ENCODE results near the gene GLRA1.

GLRA1 gene

GRCh38 chr5:151921916-151922315 lies 2.7 kb downstream of the GLRA1 start:
- Histone ChIP-seq H3K4me3 (ENCODE audit: low read length in 2 of 2) (no peak overlapping the region), H3K27ac (ENCODE audit: low read length) (no peak overlapping the region), H3K36me3 (ENCODE audit: control insufficient read depth in 2 of 2, insufficient read depth in 2 of 2, low read length in 2 of 2) (no peaks in the 10 kb centered on the region), H3K9me3 (ENCODE audit: control insufficient read depth in 2 of 2, low read length in 2 of 2) (peaks cover 0 to 2% of the 10 kb centered on the region in 2 donors), H3K27me3 (ENCODE audit: control insufficient read depth in 1 of 2, insufficient read depth in 2 of 2, low read length in 2 of 2) (peaks cover 4 to 19% of the 10 kb centered on the region in 2 donors), H3K9ac (ENCODE audit: low read length in 2 of 2) (no peak overlapping the region), H3K4me1 (ENCODE audit: control insufficient read depth, insufficient read depth, low read length) (no peaks in the 10 kb centered on the region)

DNA sequence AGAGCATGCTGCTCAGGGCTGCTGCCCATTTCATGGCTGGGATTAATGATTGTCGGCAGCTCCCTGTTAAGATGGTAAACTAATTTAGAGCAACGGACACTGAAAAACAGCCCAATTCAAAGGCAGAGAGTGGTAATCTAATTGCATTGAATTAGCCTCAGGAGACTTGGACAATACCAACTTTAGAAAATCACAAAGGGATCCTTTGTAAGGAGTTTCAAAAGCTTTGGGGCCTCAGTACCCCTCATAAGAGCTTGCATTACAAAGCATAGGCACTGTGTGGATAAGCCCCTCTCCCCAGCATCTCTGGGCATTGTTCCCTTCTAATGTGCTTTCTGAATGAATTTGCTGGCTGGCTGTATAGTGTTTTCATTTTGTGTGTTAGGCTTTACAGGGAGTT lies 6.7 kb downstream of the GLRA1 start:
- Histone ChIP-seq H3K4me3 (ENCODE audit: low read length in 2 of 2) (no peak overlapping the region), H3K4me1 (ENCODE audit: control insufficient read depth, insufficient read depth, low read length) (no peaks in the 10 kb centered on the region), H3K9ac (ENCODE audit: low read length in 2 of 2) (no peak overlapping the region), H3K27ac (ENCODE audit: low read length) (no peak overlapping the region), H3K9me3 (ENCODE audit: control insufficient read depth in 2 of 2, low read length in 2 of 2) (no peaks in the 10 kb centered on the region), H3K27me3 (ENCODE audit: control insufficient read depth in 1 of 2, insufficient read depth in 2 of 2, low read length in 2 of 2) (peaks cover 0 to 3% of the 10 kb centered on the region in 2 donors), H3K36me3 (ENCODE audit: control insufficient read depth in 2 of 2, insufficient read depth in 2 of 2, low read length in 2 of 2) (no peaks in the 10 kb centered on the region)

- no peaks in the 10 kb centered on the region for H3K27me3 ChIP-seq (ENCODE audit: control insufficient read depth in 1 of 2, insufficient read depth in 2 of 2, low read length in 2 of 2)
- no peak overlapping the region for H3K4me3 ChIP-seq (ENCODE audit: low read length in 2 of 2)
Observed at GRCh38 chr5:151913425-151913824, 11.2 kb downstream of the GLRA1 start.

GRCh38 chr5:151912360-151912759 lies 12.3 kb downstream of the GLRA1 start:
- Histone ChIP-seq H3K4me1 (ENCODE audit: control insufficient read depth, insufficient read depth, low read length) (no peaks in the 10 kb centered on the region), H3K36me3 (ENCODE audit: control insufficient read depth in 2 of 2, insufficient read depth in 2 of 2, low read length in 2 of 2) (no peaks in the 10 kb centered on the region), H3K9me3 (ENCODE audit: control insufficient read depth in 2 of 2, low read length in 2 of 2) (no peaks in the 10 kb centered on the region), H3K4me3 (ENCODE audit: low read length in 2 of 2) (no peak overlapping the region), H3K27ac (ENCODE audit: low read length) (no peak overlapping the region), H3K9ac (ENCODE audit: low read length in 2 of 2) (no peak overlapping the region), H3K27me3 (ENCODE audit: control insufficient read depth in 1 of 2, insufficient read depth in 2 of 2, low read length in 2 of 2) (no peaks in the 10 kb centered on the region)

More at GRCh38 chr5:151913425-151913824, 11.2 kb downstream of the GLRA1 start:
- H3K4me1 ChIP-seq (ENCODE audit: control insufficient read depth, insufficient read depth, low read length), result no peaks in the 10 kb centered on the region
- no peaks in the 10 kb centered on the region for H3K9me3 ChIP-seq (ENCODE audit: control insufficient read depth in 2 of 2, low read length in 2 of 2)
- no peak overlapping the region for H3K27ac ChIP-seq (ENCODE audit: low read length)
- no peaks in the 10 kb centered on the region for H3K36me3 ChIP-seq (ENCODE audit: control insufficient read depth in 2 of 2, insufficient read depth in 2 of 2, low read length in 2 of 2)
- no peak overlapping the region for H3K9ac ChIP-seq (ENCODE audit: low read length in 2 of 2)

DNA sequence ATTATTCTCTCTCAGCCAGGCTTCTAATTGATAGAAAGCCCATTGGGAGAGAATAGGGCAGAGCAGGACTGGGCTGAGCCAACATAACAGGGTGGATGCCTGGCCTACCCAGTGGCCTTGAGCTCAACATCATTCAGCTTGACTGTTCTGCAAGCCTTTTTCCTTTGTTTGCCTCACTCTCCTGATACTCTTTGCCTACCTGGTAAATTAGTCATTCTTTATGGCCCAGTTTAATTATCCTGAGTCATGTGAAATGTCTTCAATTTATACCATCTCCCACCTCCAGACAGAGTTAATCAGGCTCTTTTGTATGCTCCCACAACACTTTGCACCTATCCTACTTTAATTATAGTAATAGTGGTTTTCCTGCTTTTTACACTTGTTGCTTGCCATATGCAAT lies 13.6 kb downstream of the GLRA1 start:
- Histone ChIP-seq H3K4me3 (ENCODE audit: low read length in 2 of 2) (no peak overlapping the region), H3K36me3 (ENCODE audit: control insufficient read depth in 2 of 2, insufficient read depth in 2 of 2, low read length in 2 of 2) (no peaks in the 10 kb centered on the region), H3K9me3 (ENCODE audit: control insufficient read depth in 2 of 2, low read length in 2 of 2) (no peaks in the 10 kb centered on the region), H3K4me1 (ENCODE audit: control insufficient read depth, insufficient read depth, low read length) (no peaks in the 10 kb centered on the region), H3K9ac (ENCODE audit: low read length in 2 of 2) (no peak overlapping the region), H3K27ac (ENCODE audit: low read length) (no peak overlapping the region), H3K27me3 (ENCODE audit: control insufficient read depth in 1 of 2, insufficient read depth in 2 of 2, low read length in 2 of 2) (no peaks in the 10 kb centered on the region)

GRCh38 chr5:151909628-151910027 lies 15.0 kb downstream of the GLRA1 start:
- H3K27ac ChIP-seq (ENCODE audit: low read length), result no peak overlapping the region
- no peaks in the 10 kb centered on the region for H3K27me3 ChIP-seq (ENCODE audit: control insufficient read depth in 1 of 2, insufficient read depth in 2 of 2, low read length in 2 of 2)
- no peak overlapping the region for H3K9ac ChIP-seq (ENCODE audit: low read length in 2 of 2)
- no peak overlapping the region for H3K4me3 ChIP-seq (ENCODE audit: low read length in 2 of 2)
- no peaks in the 10 kb centered on the region for H3K4me1 ChIP-seq (ENCODE audit: control insufficient read depth, insufficient read depth, low read length)
- no peaks in the 10 kb centered on the region for H3K9me3 ChIP-seq (ENCODE audit: control insufficient read depth in 2 of 2, low read length in 2 of 2)
- no peaks in the 10 kb centered on the region for H3K36me3 ChIP-seq (ENCODE audit: control insufficient read depth in 2 of 2, insufficient read depth in 2 of 2, low read length in 2 of 2)

DNA sequence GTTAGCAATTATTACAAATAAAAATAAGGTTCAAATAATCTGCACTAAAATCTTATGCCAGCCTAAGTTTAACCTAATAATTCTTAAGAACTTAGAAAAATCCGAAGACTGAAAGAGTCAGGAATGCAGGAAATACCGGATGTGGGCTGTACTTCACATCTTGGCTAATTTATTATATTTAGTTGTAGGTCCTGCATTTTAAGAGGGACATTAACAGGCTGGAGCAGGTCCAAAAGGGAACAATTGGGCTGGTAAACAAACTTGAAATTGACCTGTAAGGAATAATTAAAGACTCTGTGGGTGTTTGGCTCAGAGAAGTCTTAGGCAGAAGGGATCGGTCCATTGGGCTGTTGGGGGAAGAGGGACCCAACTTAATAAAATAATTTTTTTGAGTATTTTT lies 18.4 kb downstream of the GLRA1 start:
- no peaks in the 10 kb centered on the region for H3K9me3 ChIP-seq (ENCODE audit: control insufficient read depth in 2 of 2, low read length in 2 of 2)

GRCh38 chr5:151905557-151905961 lies 19.1 kb downstream of the GLRA1 start:
- Histone ChIP-seq H3K9ac (ENCODE audit: low read length in 2 of 2) (no peak overlapping the region), H3K4me1 (ENCODE audit: control insufficient read depth, insufficient read depth, low read length) (peaks cover 6% of the 10 kb centered on the region), H3K9me3 (ENCODE audit: control insufficient read depth in 2 of 2, low read length in 2 of 2) (no peaks in the 10 kb centered on the region), H3K36me3 (ENCODE audit: control insufficient read depth in 2 of 2, insufficient read depth in 2 of 2, low read length in 2 of 2) (no peaks in the 10 kb centered on the region), H3K27me3 (ENCODE audit: control insufficient read depth in 1 of 2, insufficient read depth in 2 of 2, low read length in 2 of 2) (no peaks in the 10 kb centered on the region), H3K4me3 (ENCODE audit: low read length in 2 of 2) (no peak overlapping the region), H3K27ac (ENCODE audit: low read length) (no peak overlapping the region)

More for the DNA sequence above, 18.4 kb downstream of the GLRA1 start:
- Histone ChIP-seq H3K4me1 (ENCODE audit: control insufficient read depth, insufficient read depth, low read length) (peaks cover under 1% of the 10 kb centered on the region), H3K4me3 (ENCODE audit: low read length in 2 of 2) (no peak overlapping the region), H3K27me3 (ENCODE audit: control insufficient read depth in 1 of 2, insufficient read depth in 2 of 2, low read length in 2 of 2) (no peaks in the 10 kb centered on the region), H3K27ac (ENCODE audit: low read length) (no peak overlapping the region), H3K36me3 (ENCODE audit: control insufficient read depth in 2 of 2, insufficient read depth in 2 of 2, low read length in 2 of 2) (no peaks in the 10 kb centered on the region), H3K9ac (ENCODE audit: low read length in 2 of 2) (no peak overlapping the region)

DNA sequence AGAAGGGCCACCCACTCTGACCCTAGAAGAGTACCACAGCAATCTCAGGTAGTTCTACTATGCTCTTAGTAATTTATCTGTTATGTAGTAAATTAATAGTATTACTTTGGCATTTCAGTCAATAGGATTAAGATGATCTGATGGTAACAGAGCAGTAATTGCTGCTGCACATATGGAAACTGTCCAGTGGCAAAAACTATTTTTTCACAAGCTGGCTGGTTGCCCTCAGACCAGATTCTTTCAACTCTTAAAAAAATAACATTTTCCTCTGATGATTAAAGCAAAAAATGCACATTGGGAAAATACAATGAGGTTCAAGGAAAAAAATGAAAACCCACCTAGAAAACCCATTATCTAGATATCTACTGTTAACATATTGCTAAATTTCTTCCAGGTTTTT lies 19.7 kb downstream of the GLRA1 start:
- peaks cover 10% of the 10 kb centered on the region for H3K4me1 ChIP-seq (ENCODE audit: control insufficient read depth, insufficient read depth, low read length)
- H3K27me3 ChIP-seq (ENCODE audit: control insufficient read depth in 1 of 2, insufficient read depth in 2 of 2, low read length in 2 of 2), result no peaks in the 10 kb centered on the region
- no peak overlapping the region for H3K4me3 ChIP-seq (ENCODE audit: low read length in 2 of 2)
- H3K9ac ChIP-seq (ENCODE audit: low read length in 2 of 2), result no peak overlapping the region
- H3K27ac ChIP-seq (ENCODE audit: low read length), result no peak overlapping the region
- no peaks in the 10 kb centered on the region for H3K9me3 ChIP-seq (ENCODE audit: control insufficient read depth in 2 of 2, low read length in 2 of 2)
- H3K36me3 ChIP-seq (ENCODE audit: control insufficient read depth in 2 of 2, insufficient read depth in 2 of 2, low read length in 2 of 2), result no peaks in the 10 kb centered on the region

DNA sequence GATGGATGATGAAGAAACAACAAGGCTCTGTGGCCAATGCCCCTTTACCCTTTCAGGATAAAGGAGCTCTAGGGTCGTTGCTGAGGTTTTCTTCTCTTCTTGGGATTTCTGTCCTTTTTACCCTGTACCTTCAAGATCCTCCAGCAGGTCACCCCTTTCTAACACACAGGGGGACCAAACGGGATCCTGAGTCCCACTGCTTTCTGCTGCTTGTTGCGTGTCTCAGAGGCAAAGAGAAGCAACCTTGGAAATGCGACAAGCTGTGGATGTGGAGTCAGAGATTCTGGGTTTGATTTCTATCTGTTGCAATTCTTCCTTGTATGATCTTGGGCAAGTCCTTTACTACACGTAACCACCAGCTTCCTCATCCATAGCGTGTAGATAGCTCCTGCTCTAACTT lies 20.5 kb downstream of the GLRA1 start:
- Histone ChIP-seq H3K36me3 (ENCODE audit: control insufficient read depth in 2 of 2, insufficient read depth in 2 of 2, low read length in 2 of 2) (no peaks in the 10 kb centered on the region), H3K27ac (ENCODE audit: low read length) (no peak overlapping the region), H3K9ac (ENCODE audit: low read length in 2 of 2) (no peak overlapping the region), H3K9me3 (ENCODE audit: control insufficient read depth in 2 of 2, low read length in 2 of 2) (no peaks in the 10 kb centered on the region), H3K4me3 (ENCODE audit: low read length in 2 of 2) (no peak overlapping the region), H3K4me1 (ENCODE audit: control insufficient read depth, insufficient read depth, low read length) (peaks cover 10% of the 10 kb centered on the region), H3K27me3 (ENCODE audit: control insufficient read depth in 1 of 2, insufficient read depth in 2 of 2, low read length in 2 of 2) (no peaks in the 10 kb centered on the region)

GRCh38 chr5:151903243-151903653 lies 21.4 kb downstream of the GLRA1 start:
- H3K27me3 ChIP-seq (ENCODE audit: control insufficient read depth in 1 of 2, insufficient read depth in 2 of 2, low read length in 2 of 2), result no peaks in the 10 kb centered on the region
- no peaks in the 10 kb centered on the region for H3K36me3 ChIP-seq (ENCODE audit: control insufficient read depth in 2 of 2, insufficient read depth in 2 of 2, low read length in 2 of 2)
- peaks cover 10% of the 10 kb centered on the region for H3K4me1 ChIP-seq (ENCODE audit: control insufficient read depth, insufficient read depth, low read length)
- H3K27ac ChIP-seq (ENCODE audit: low read length), result no peak overlapping the region
- H3K4me3 ChIP-seq (ENCODE audit: low read length in 2 of 2), result no peak overlapping the region
- no peak overlapping the region for H3K9ac ChIP-seq (ENCODE audit: low read length in 2 of 2)
- no peaks in the 10 kb centered on the region for H3K9me3 ChIP-seq (ENCODE audit: control insufficient read depth in 2 of 2, low read length in 2 of 2)
